Ramos (cell line): ENCODE results near the gene C1QTNF5.

Source experiments
- in situ Hi-C: fragments of 300-500 bp; cut with MboI; formaldehyde crosslinking; loops from one replicate; pipeline ENCODE4 v1.14.3; 2022; ENCODE audit warnings: low sequenced_read_pairs; ENCODE audit not compliant: unreplicated experiment

C1QTNF5 gene

DNA sequence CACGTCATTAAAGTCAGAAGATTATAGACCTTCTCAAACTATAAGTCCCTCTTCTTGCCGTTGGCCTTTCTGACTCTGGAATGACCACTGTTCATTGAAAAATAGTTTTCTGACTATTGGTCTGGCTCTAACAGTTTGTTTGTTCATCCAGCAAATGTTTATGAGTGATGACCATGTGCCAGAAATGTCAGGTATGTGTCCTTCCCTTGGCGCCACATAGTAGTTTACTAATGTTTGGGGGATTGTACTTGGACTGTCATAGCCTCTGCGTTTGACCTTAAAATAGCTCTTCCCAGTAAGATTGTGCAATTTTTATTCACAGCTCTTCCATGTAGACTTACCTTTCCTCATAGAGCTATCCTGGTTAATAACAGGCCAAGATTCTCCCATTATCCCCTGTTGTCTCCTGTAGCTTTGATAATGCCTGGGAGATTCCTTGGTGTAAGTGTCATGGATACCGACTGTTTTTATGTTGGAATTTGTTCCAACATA is 37.4 kb downstream of the C1QTNF5 start:
- in situ Hi-C loops, result no loop called here

DNA sequence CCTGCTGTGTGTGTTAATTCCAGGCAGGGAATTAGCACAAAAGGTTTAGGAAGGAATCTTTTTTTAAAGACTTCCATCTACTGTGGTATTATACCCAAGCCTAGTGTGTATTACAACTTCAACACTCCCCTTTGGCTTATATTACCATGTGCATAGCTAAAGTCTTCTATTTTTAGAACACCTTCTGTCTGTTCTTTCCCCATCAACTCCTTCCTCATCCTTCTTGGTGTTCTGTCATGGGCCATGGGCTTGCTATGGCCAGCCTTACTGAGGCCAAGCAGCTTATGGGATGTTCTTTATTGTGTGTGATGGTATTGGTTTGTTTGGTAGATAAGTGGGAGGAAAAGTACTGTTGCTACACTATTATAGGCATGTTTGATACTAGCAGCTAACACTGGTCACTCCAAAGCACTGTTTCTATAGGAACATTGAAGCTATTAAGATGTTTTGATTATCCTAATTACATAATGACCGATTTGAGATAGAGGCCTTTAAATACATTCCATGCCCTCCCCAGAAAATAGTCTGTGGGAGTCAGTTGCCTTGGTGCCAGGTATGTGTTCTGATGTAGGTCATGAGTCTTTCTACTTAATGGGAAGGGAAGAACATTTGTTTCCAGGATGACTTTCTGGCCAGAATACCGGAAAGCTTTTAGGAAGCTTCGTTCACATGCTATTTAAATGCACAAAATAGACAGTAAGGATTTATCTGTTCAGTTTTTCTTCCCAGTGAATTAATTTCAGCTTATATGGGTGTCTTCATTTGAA is 40.3 kb downstream of the C1QTNF5 start:
- in situ Hi-C loops, result no loop called here

DNA sequence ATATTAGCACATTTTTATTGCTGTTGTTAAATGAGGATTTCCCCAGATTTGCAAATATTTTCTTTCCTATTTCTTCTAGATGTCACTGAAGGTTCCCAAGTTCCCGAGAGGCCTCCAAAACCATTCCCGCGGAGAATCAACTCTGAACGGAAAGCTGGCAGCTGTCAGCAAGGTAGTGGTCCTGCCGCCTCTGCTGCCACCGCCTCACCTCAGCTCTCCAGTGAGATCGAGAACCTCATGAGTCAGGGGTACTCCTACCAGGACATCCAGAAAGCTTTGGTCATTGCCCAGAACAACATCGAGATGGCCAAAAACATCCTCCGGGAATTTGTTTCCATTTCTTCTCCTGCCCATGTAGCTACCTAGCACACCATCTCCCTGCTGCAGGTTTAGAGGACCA is 41.3 kb downstream of the C1QTNF5 start:
- in situ Hi-C loops, result no loop called here

DNA sequence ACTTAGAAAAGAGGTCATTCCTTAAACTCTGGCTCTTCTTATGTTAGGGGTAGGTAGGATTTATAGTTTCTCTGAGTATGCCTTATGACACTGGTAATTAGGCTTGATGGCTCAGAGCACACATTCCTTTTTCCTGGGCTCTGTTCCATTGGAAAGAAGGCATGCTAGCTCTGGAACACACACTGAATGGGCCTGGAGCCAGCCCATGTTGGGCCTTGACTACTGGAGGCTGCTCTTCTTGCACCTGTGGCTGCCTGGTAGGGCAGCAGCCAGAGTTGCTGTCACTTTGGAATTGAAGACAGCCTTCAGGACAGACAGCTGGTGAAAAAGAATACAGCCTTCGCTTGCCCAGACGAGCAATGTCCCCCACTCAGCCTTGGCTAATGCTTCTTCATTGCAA is 42.0 kb downstream of the C1QTNF5 start:
- in situ Hi-C loops, result no loop called here

DNA sequence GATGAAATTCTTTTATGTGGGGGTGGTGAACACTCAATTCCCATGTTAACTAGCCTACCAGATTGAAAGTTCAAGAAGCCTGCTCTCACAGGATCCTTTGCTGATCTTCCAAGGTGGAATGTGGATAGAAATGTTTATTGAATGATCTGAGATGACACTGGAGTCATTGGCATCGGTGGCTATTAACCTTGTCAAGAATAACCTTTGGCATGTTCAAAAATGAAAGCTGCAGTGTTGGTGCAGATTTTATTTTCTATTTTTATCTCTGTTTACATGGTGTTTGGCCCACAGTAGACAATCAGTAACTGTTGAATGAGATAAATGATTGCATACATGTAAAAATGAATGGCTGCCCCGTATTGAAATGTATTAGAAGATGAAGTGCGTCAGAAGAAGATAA is 42.7 kb downstream of the C1QTNF5 start:
- in situ Hi-C loops, result no loop called here

DNA sequence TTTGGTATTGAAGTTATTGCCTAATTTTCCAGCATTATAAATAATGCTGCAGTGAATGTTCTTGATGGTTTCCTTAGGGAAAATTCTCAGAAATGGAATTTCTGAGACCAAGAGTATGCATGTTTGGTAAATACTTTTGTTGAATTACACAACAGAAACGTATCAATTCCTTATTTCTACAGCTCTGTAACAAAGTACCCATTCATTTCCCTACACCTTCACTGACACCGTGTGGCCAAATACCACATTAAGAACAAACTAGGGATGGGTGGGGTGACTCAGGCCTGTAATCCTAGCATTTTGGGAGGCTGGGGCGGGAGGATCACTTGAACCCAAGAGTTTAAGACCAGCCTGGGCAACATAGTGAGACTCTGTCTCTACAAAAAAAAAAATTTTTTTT is 45.5 kb downstream of the C1QTNF5 start:
- in situ Hi-C loops, result no loop called here

DNA sequence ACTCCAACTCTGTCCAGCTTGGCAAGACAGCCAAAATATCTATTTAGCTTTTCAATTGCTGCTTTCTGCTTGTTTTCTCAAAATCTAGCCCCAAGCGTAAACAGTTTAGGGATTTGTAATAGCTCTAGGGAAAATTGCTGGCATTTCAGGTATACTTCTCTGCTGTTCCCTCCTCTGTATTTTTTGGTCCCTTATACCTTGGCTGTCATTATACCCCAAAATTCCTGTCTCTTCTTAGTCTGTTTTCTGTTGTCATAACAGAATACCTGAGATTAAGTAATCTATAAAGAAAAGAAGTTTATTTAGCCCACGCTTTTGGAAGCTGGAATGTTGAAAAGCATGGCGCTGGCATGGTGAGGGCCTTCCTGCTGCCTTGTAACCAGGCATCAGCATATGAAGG is 47.2 kb downstream of the C1QTNF5 start:
- in situ Hi-C loops, result no loop called here

DNA sequence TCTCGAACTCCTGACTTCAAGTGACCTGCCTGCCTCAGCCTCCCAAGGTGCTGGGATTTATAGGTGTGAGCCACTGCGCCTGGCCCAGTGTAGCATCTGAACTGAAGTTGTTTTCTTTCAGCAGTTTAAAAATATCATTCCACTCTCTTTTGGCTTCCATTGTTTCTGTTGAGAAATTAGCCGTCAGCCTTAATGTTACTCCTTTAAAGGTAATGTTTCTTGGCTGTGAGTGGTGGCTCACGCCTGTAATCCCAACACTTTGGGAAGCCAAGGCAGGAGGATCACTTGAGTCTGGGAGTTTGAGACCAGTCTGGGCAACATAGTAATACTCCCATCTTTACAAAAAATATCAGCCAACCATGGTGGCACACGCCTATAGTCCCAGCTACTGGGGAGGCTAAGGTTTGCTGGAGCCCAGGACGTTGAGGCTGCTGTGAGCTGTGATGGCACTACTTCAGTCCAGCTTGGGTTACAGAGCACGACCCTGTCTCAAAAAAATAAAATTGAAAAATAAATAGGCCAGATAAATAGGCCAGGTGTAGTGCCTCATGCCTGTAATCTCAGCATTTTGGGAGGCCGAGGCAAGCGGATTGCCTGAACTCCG is 49.7 kb downstream of the C1QTNF5 start:
- in situ Hi-C loops, result no loop called here
